GM18498 (cell line): ENCODE measurements around the gene MCOLN2.
"Not testable (repeated sequence)": the region's sequence is repeated elsewhere in the genome, so short reads cannot be mapped to it uniquely, and the experiment has no call there.

Experiments
- ATAC-seq: cut with Tn5 transposase; IDR thresholded peaks from one replicate; pipeline ENCODE4 v1.9.1; 2021; ENCODE audit warnings: mild to moderate bottlenecking, moderate library complexity; ENCODE audit not compliant: unreplicated experiment

The MCOLN2 gene

DNA sequence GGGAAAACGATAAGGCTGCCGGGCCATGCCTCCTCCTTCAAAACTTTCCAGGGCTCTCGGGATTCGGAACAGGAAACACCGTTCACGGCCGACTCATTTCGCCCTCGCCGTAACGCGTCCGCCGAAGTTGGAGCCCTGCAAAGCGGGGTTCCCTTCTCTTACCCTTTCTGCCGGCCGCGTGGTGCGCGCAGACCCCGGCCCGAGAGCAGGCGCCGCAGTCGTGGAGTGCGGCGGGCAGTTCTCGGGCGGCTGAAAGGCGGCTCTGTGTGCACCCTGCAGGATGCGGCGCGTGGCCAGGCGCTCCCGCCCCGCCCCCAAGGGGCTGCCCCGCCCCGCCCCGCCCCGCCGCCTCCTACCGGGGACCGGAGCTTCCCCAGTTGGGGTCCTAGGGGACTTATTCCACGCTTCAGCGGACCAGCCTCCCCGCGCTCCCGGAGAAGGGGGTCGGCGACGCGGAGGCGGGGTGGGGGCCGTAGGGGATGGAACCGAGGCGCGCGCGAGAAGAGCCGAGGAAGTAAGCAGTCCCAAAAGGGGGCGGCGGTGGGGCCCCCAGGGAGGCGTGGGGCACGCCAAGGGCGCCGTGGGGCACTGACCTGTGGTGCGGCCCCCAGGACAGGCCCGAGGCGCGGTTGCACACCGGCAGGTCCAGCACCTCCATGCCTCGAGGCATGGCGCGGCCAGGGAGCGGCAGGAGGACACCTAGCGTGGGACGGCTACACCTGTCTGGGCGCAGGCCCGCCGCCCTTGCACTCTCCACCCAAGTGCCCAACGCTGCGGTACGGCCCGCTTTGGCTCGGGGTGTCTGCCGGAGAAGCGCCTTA is at the start of gene MCOLN2:
Gene MCOLN2 (minus strand): TSS at position 268 of the 821 bp plus-strand sequence. CDS start 241 bp downstream, at position 27.
- peak; percentile 39 for ATAC-seq

DNA sequence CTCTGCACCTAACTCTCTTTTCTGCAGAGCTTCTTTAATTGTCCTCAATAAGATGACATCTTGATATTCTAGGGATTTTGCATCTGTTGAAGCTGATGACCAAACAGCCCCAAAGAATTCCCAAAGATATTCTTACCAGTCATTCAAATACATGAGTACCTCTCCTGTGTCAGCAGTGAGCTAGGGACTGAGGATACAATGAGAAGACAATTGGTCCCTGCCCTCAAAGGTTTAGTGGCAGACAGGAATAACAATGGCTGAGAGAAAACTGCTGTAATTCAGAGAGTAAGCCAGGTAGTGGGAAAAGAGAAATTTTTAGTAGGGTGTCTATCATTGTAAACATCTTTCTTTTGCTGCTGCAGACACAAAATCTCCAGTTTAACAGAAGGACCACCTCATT is 45.5 kb upstream of the MCOLN2 start:
- no peak for ATAC-seq

DNA sequence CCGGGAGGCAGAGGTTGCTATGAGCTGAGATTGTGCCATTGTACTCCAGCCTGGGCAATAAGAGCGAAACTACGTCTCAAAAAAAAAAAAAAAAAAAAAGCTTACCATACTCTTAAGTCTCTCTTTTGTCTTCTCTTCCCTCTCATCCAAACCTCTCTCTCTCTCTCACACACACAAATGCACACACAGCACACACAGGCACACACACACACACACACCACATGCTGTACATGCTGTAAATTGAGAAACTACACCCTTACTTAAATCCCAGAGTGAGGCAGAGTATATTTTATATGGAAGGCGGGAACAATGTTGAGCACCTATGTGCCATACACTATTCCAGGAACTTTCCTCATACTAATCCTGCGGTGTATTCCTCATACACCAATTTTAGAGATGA is 44.9 kb upstream of the MCOLN2 start:
- ATAC-seq: no peak

DNA sequence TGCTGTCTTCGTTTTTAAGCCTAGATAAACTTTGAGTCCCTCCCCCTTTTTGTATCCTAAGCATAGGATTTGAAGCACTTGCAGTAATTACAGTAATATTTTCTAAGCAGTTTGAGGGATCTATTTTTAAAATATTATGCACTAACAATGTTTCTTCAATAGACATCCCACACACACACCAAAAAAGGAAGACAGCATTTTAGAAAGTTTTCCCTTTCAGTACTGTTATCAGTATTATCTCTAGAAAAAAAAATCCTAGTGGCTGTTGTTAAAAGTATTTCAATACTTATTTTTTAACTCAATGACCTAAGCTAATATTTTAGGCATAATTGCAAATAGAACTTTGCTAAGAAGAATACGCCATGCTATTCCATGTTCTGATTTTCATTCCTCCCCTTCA is 36.3 kb upstream of the MCOLN2 start:
- ATAC-seq: no peak

DNA sequence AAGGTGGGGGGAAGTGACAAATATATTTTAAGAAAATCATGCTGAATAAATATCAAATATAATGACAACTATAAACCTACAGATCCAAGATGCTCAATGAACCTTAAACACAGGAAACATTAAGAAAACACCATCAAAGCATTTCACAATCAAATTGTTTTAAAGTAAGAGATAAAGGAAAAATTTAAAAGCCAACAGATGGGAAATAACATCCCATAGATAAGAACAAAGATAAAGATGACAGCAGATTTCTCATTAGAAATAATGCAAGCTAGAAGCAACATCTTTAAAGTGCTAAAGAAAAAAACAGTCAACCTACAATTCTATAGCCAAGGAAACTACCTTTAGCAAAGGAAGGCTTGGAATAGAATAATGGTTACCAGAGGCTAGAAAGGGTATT is 33.6 kb upstream of the MCOLN2 start:
- no peak for ATAC-seq

DNA sequence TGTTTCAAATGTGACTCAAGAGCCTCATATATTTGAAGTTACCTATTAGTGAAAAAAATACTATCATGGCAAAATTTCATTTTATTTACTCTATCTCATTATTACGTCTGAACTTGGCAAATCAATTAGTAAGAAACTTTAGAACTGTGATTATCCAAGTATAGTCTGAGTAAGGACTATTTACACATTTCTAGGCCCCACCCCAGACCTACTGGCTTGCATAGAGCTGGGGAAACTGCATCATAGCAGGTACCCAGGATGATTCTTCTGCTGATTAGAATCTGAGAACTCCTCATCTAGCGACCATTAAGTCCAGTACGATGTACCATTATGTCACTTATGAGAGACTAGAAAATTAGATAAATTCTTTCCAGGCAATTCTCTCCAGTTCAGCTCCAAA is 31.2 kb upstream of the MCOLN2 start:
- no peak for ATAC-seq

DNA sequence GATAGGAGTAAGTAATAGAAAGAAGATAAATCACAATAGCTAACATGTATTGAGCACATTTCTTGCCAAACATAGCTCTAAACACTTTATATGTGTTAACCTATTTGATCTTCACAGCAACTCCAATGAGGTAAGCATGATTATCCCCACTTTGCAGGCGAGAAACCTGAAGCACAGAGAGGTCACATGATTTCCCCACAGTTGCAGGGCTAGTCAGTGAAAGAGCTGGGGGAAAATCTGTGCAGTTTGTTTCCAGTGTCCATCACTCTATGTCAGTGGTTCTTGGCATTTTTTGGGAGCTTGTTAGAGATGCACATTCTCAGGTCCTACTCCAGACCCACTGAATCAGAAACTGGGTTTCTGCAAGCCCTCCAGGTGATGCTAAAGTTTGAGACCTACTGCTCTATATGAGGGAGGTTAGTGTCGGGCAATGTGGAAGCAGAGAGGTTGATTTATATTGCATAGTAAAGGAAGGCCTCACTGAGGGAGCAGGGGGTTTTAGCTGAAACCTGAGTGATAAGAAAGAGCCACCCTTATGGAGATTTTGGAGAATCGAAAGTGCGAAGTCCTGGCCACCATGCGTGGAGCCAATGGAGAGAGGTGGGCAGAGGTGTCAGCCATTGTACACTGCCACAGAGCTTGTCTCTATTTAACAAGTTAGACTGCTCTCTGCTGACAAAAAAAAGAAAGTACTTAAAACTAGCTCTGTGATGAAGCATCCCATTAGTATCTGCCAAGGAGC is 30.5 kb upstream of the MCOLN2 start:
- ATAC-seq: peak; percentile 85

DNA sequence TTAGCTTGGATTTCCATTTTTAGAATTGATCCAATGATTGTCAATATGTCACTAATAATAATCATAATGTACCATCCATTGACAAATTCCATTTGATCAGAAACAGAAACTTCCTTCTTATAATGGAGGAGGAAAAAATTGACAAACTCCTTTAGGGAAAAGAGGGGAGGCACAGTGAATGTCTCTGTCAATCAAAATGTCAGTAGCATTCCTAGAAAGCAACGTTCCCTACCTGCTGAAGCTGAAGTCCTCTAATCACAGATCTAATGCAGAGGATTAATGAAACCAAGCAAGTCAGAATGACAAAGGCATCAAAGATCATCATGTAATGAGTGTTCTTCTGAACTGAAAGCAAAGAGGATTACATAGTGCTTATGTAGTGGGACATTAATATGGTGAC is 29.0 kb upstream of the MCOLN2 start:
- no peak for ATAC-seq

DNA sequence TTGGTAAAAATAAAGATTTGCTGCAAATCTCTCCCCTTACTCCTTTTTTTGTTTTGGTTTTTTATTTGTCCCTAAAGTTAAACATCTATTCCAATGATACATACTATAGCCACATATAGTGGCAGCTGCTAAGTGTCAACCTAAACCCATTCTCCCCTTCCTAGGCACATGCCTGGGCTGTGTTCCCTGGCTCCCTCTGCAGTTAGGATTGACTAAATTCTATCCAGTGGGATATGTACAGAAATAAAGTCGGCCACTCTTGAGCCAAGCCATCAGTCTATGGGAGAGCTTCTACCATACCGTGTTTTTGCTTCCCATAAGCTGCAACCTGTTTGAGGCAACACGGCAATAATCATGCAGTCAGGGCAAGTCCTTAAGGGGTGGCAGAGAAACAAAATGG is 27.8 kb upstream of the MCOLN2 start:
- no peak for ATAC-seq

DNA sequence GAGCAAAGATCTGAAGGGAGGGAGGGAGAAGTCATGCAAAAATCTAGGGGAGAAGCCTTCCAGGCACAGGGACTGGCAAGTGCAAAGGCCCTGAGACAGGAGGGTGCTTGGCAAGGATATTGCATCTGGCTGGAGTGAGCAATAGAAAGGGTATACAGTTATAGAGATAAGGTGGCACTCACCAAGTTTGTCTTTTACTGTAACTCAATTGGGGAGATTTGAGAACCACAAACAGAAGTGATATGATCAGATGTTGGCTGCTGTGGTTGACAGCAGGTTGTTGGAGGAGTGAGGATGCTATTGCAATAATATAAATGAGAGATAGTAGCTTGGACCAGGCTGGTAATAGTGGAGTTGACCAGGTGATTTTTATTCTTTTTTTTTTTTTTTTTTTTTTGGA is 25.8 kb upstream of the MCOLN2 start:
- no peak for ATAC-seq

DNA sequence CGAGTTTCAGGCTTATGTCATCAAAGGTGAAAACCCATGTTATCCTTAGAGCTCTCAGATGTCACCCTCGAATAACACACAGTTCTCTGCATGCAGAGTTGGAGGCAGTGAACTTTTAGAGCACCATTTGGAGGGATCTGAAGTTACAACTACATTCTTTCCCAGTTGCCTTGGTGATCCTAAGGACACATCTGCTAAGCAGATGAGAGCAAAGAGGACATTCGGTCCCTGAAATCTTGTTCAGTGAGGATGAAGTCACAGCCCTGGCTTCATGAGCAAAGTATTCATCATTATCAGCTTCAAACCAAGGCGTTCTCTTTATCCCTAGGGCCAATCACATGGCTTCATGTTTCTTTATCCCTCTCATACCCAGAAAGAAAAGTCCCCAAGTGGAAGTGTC is 23.1 kb upstream of the MCOLN2 start:
- ATAC-seq: no peak

DNA sequence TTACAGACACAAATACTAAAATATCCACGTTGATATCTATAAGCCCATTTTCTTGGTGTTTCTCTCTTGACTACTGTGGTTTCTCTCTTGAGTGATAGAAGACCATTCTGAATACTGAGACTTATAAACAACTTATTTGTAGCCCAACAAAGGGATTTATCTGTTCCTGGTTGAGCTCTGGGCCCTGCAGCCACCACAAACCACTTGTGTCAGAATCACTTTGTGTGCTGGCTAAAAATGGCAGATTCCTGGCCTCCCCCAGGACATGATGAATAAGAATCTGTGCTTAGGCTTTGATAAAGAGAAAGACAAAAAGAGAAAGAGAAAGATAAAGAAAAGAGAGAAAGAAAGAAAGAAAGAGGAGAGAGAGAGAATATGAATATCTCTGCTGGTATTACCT is 18.9 kb upstream of the MCOLN2 start:
- ATAC-seq: no peak

DNA sequence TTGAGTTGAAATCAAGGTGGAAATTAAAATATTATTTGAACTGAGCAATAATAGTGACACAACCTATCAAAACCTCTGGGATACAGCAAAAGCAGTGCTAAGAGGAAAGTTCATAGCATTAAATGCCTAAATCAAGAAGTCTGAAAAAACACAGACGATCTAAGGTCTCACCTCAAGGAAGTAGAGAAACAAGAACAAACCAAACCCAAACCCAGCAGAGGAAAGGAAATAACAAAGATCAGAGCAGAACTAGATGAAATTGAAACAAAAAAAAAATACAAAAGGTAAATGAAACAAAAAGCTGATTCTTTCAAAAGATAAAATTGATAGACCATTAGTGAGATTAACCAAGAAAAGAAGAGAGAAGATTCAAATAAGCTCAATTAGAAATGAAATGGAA is 8.7 kb upstream of the MCOLN2 start:
- ATAC-seq: not testable (repeated sequence)

DNA sequence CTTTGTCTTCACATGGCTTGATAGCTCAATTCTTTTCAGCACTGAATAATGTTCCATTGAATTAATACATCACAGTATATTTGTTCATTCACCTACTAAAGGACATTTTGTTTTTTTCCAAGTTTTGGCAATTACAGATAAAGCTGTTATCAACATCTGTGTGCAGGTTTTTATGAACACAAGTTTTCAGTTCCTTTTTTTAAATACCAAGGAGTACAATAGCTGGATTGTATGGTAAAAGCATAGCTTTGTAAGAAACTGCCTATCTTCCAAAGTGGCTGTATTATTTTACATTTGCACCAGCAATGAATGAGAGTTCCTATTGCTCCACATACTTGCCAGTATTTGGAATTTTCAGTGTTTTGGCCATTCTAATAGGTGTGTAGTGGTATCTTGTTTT is 4.8 kb upstream of the MCOLN2 start:
- ATAC-seq: no peak

DNA sequence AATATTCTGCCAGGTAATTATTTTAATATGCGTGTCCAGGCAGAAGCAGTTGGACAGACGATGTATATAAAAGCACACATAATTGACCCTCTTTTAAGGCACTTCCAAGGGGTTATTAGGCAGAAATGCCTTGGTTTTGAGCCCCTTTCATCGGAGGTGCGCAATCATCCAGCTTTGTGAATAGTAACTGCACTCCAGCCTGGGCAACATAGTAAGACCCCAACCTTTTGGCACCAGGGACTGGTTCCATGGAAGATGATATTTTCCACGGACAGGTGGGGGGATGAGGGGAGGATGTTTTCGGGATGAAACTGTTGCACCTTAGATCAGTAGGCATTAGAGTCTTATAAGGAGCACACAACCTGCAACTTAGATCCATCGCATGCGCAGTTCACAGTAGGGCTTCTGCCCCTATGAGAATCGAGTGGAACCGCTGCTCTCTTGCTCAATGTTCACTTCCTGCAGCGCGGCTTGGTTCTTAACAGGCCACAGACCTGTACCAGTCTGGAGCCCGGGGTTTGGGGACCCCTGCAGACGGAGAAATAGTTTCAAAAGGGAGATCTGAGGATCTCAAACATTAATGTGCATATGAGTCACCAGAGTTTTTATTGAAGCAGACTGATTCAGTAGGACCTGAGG is 1.8 kb upstream of the MCOLN2 start:
- peak; percentile 17 for ATAC-seq

DNA sequence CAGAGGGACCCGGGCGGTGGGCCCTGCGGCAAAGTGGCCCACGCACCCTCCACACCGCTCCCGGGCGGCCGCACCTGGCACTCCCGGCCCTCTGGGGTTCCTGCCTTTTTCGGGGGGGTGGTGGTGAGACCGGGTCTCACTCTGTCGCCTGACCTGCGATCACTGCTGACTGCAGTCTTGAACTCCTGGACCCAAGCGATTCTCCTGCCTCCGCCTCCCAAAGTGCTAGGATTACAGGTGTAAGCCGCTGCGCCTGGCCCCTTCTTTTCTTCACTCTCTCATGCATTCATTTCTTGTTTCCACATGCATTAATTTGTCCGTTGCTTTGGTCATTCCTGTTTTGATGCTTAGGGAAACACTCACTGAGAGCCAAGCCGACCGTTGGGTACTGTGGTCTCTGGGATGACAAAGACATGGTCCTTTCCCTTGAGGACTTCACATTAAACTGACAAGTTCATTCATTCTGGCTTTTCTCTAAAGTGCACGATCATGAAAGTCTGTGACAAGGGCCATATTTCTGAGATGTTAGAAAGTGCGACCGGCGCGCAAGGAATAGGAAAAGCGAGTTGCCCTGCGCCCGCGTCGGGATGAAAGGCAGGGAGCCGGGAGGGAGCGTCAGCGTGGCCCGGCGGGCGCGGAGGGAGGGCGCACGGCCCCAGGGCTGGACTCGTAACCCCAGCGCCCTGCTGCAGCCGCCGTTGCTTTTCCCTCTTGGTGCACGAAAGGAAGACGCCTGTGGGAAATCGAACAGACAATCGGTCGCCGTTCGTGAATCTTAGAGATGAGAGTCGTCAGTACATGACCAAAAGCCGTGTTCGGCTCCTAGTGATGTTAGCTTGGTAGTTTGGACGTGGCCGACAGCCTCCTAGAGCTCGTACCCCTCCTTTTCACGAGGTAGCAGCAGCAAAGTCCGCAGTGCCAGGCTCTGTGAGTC is 1.0 kb upstream of the MCOLN2 start:
- ATAC-seq: no peak

DNA sequence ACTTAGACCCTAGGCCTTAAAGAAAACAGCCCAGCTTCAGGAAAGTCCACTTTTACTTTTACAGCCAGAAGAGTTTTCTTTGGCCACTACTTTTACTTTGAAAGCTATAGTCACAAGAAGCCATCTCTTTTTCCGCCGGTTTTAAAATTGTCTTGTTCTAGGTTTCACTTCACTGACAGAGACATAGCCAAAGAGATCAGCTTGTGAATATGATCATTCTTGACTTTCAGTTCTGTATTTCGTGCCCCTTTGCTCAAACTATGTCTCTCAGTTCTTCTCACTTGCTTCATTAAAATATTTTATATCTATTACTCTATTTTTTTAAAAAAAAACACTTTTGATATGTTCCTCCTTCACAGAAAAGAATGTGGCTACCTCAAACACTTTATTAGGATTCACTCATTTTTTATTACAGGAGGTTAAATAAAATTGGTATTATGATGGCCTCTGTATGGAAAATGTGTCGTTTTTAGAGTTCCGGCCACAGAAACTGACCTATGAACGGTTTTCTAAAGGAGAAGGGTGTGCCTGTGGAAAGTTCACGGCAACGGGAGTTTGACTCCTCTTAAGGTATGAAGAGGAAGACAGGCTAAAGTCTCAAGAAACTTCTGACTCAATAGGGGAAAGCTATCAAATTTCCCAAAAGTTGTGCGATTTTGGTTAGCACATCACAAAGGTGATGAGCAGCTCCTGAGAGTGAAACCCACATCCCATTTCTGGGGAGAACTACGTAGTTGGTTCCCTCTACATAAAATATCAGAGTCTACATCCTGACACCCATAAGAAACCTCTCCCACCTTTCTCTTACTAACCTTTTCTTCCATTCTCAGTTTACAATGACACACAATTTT is 1.2 kb downstream of the MCOLN2 start:
- ATAC-seq: peak; percentile 53

DNA sequence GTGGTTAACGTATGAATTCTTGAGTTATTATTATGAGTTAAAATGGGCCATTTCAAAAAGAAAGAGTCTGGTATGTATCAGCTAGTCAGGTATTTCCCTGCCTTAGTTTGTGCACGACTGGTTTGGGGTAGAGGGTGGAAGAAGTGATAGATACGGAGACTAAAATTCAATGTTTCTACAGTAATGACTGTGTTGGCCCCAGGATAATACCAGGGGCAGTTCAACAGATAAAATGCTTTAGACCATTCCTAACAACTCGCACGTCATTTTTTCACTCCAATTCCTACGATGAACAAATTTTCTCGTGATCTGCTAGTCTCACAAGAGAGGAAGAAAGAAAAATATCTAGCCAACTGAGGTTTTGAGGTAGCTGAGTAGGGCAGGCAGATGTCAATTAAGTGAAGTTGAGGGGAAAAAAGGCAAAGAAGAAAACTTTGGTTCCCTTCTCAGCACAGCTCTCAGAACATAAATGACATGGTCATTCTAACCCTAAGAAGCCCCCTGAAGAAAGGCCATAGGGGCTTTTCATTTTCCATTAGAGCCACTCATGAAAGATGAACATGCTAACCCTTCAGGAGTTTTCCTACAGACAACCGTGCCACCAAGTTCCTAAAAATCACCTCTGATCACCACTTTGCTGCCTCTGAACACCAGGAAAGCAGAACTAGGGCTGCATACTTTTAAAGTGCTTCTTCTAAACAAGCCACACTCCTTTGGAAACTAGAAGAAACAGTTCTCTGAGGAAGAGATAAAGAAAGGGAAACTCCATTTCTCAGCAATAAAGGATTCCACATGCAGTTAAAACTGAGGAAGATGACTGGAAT is 5.6 kb downstream of the MCOLN2 start:
- no peak for ATAC-seq

DNA sequence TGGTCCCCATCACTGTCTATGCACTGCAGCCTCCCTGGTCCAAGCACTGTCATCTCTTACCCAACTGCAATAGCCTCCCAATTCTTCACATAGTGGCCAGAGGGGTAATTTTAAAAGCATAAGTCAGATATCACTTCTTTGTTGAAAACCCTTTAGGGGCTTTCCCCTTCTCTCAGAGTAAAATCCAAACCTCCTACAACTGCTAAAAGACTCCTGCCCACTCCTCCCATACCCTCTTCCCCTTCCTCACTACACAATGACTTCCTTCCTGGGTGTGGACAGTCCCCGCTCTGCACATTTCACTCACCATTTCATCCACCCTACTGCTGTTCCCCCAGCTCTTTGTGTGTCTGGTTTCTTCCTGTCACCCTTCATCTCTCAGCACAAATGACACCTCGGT is 8.3 kb downstream of the MCOLN2 start:
- ATAC-seq: peak; percentile 65
